Measurements from ENCODE around the gene PRSS21.

The PRSS21 gene

GRCh38 chr16:2777231-2777902 is 39.7 kb upstream of the PRSS21 start, which contains the start of gene ELOB:
Gene ELOB (minus strand): TSS chr16:2777280. CDS start chr16:2777239, 41 bp downstream.
- TF ChIP-seq, protein P1, sequence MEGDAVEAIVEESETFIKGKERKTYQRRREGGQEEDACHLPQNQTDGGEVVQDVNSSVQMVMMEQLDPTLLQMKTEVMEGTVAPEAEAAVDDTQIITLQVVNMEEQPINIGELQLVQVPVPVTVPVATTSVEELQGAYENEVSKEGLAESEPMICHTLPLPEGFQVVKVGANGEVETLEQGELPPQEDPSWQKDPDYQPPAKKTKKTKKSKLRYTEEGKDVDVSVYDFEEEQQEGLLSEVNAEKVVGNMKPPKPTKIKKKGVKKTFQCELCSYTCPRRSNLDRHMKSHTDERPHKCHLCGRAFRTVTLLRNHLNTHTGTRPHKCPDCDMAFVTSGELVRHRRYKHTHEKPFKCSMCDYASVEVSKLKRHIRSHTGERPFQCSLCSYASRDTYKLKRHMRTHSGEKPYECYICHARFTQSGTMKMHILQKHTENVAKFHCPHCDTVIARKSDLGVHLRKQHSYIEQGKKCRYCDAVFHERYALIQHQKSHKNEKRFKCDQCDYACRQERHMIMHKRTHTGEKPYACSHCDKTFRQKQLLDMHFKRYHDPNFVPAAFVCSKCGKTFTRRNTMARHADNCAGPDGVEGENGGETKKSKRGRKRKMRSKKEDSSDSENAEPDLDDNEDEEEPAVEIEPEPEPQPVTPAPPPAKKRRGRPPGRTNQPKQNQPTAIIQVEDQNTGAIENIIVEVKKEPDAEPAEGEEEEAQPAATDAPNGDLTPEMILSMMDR (IDR thresholded peaks at IDR 0.05; ENCODE audit: low read depth, low read length) = no peak
- peak within 1 kb of the TSS; percentile 88 for H3K4me3 ChIP-seq (ENCODE audit: low read depth, low read length)

- TF ChIP-seq, protein P1 (IDR thresholded peaks at IDR 0.05; ENCODE audit: low read depth, low read length) = no peak
- H3K4me3 ChIP-seq (ENCODE audit: low read depth, low read length) = peak overlapping the region; percentile 86
These were observed 39.0 kb upstream of the PRSS21 start for GRCh38 chr16:2777903-2778629.

DNA sequence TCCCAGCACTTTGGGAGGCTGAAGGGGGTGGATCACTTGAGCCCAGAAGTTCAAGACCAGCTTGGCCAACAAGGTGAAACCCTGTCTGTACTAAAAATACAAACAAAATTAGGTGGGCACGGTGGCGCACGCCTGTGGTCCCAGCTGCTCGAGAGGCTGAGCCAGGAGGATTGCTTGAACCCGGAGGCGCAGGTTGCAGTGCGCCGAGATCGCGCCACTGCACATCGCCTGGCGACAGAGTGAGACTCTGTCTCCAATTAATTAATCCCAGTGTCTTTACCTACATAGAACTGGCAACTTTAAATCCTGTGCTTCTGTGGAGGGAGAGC is 38.4 kb upstream of the PRSS21 start:
- peak overlapping the region; percentile 86 for H3K4me3 ChIP-seq (ENCODE audit: low read depth, low read length)
- TF ChIP-seq, protein P1 (IDR thresholded peaks at IDR 0.05; ENCODE audit: low read depth, low read length) = no peak

- TF ChIP-seq, protein P1 (IDR thresholded peaks at IDR 0.05; ENCODE audit: low read depth, low read length) = no peak
- no peak overlapping the region for H3K4me3 ChIP-seq (ENCODE audit: low read depth, low read length)
These were observed 37.7 kb upstream of the PRSS21 start for GRCh38 chr16:2779151-2779920.

DNA sequence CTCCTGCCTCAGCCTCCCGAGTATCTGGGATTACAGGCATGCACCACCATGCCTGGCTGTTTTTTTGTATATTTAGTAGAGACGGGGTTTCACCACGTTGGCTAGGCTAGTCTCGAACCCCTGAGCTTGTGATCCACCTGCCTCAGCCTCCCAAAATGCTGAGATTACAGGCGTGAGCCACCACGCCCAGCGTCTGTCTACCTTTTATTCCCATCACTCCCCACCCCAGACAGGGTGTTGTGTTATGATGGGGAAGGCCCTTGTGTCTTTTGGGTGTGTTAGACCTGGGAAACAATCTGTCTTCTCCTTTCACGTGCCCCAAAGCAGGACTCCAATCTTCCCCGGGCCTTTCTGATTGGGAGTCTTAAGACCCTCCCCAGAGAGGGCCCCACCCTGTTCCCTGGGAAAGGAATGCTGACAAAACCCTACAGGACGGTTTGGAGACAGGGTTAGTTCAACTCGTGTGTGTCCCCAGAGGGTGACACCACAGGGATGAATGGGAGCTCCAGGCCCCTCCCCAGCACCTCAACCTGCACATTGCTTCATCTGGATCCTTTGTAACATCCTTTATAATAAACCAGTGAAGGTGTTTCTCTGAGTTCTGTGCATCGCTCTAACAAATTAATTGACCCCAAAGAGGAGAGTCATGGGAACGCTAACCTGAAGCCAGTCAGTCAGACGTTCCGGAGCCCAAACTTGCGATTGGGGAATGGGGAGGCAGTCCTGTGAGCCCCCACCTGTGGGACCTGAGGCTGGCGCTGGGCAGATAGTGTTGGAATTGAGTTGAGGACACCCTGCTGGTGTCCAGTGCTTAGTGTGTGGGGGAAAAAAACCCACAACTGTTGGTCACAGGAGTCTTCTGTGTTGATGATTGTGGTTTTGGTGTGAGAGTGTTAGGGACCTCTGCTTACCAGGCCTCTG is 36.8 kb upstream of the PRSS21 start:
- no peak overlapping the region for H3K4me3 ChIP-seq (ENCODE audit: low read depth, low read length)
- TF ChIP-seq, protein P1 (IDR thresholded peaks at IDR 0.05; ENCODE audit: low read depth, low read length) = no peak

GRCh38 chr16:2782583-2783351 is 34.3 kb upstream of the PRSS21 start:
- TF ChIP-seq, protein P1 (IDR thresholded peaks at IDR 0.05; ENCODE audit: low read depth, low read length) = no peak
- H3K4me3 ChIP-seq (ENCODE audit: low read depth, low read length) = no peak overlapping the region
